Pulmonary artery endothelial cell (primary cell): ENCODE data around the gene TCEA2. TPM values are rescaled to one million over a fixed set of nuclear protein-coding genes. Genes with fewer than 3 reads are reported as not detected.

Experiments
- DNase-seq: peaks from one replicate; pipeline ENCODE4 v3.0.0-alpha.2; 2011; ENCODE audit warnings: low read depth, low spot score
- total RNA-seq: library from RNA; depleted of rRNA; stranded (reverse); fragments of >200 nt; gene quantifications from 2 replicates; pipeline ENCODE4 v1.2.3, GENCODE V29; 2014

TCEA2 gene
- total RNA-seq, 1 donor from 2014 or later = 27.8 TPM

GRCh38 chr20:64035066-64035932 is 27.7 kb upstream of the TCEA2 start:
- DNase-seq = no peak

DNA sequence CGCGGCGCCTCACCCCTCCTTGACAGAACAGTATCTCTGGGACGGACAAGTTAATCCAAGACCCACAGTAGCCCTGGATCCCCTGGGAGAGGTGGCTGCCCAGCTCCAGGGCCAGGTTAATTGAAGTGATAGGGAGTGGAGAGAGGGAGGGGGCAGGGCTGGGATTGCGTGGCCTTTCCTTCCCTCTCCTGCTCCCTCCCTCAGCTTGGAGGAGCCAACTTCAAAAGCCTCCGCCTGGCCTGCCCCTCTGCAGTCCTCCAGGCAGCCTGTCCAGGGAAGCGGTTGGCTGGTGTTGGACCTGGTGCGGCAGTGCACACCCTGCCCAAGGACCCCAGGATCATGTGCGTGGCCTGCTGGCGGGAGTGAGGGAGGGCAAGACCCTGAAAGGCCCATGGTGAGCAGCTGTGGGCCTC is 27.1 kb upstream of the TCEA2 start, which contains the start of gene C20orf204:
TSS of gene C20orf204 (plus strand) at position 250 of the 413 bp plus-strand sequence. CDS start at position 392, 142 bp downstream.
- no peak for DNase-seq

DNA sequence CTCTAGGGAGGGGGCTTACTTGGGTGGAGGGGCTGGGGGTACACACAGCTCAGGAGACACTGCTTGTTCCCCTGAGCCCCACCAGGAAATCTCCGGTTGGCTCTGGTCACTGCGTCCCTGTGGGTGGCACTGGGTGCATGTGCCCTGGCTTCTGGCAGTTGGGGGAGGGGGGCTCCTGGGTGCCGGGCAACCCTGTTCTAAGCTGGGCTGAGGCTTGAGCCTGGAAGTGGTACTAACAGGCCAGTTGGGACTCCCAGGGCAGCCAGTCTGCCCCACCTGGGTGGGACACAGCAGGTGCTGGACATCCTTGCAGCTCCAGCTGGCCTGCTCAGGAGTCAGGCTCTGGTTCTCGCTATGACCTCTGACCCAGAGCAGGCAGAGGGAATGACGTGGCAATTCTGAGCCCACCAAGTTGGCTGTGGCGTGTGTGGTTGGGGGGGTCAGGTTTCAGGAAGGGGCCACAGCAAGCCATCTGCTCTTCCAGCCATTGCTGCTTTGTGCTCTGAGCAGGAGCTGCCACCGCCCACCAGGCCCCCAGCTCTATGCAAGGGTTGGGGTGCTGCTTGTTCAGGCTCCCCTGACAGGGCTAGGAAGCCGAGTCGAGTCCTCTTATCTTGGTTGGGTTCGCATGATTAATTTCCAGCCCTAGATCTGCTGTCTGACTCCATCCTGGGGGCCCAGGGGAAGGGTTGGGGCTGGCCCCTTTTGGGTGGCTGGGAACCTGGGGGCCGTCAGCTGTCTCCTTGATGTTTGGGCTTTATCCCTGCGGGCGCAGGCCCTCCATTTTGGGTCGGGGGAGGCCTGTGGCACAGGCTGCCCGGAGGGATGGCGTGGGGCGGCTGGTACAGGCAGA is 26.4 kb upstream of the TCEA2 start:
- DNase-seq = no peak

- no peak for DNase-seq
Observed at GRCh38 chr20:64037199-64037497, 25.9 kb upstream of the TCEA2 start.

DNA sequence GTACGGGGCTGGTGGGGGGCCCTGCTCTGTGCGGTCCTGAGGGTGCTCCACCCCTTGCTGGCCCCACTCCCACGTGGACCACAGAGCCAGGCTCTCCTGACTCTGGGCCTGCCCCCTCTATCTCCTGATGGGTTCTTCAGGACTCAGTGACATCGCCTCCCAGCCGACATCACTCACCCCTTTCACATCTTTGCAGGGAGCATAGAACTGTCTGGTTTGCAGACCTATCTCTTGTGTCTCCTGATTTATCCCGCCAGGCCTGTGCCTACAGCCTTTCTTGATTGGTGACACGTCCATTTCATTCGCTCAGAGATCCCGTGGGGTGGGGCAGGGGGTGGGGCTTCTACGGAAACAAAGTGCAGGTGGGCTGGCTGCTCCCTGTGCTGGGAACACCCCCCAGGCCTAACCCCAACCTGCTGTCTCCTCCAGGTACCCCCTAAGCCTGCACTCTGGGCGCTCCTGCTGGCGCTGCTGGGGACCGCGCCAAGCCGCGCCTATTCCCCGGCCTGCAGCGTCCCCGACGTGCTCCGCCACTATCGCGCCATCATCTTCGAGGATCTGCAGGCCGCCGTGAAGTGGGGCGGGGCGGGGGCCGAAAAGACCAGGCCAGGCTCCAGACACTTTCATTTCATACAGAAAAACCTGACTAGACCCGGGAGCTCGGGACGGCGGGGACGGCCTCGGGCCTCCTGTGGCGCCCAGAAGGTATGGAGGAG is 25.3 kb upstream of the TCEA2 start:
- no peak for DNase-seq

DNA sequence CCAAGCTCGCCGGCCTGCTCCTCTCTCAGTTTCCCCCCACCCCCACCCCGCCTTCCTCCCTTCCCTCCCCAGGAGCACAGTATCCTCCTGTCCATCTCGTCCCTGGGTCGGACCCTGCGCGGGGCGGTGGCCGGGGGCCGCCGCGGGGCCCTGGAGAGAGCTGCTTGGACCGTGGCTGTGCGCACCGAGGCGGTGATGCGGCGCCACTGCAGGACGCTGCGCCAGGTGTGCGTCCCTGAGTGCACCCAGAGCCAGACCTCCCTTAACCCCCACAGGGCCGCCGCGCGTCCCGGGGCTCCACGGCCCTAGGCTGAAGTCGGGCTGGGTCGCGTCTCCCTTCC is 24.8 kb upstream of the TCEA2 start:
- DNase-seq = no peak

DNA sequence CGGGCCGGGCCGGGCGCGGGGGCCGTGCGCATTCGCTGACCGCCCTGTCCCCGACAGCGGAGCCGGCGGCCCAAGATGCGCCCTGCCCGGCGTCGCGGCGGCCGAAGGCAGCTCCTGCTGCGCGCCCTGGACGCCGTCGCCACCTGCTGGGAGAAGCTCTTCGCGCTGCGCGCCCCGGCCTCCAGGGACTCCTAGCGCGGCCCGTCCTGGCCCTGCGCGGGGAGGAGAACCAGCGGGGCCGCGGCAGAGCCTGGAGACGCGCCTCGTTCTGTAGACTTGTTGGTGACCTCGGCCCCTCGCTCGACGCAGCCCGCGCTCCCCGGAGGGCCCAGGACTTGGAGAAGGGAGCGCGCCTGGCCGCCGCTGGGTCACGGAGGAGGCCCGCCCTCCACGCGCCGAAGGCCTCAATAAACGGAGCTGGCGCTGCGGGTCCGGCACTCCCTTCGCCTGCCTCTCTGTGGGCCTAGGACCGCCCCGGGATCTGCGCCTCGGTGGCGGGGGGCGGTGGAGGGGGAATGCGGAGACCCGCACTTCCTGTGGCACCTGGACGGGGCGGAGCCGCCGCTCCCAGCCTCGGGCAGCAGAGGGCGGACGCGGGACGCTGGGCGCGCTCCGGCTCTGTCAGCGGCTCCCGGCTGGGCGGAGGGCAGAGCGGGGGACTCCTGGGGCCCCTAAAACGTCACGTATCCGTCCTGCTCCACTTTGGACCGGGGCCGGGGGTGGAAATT is 24.3 kb upstream of the TCEA2 start:
- DNase-seq = peak; percentile 84

DNA sequence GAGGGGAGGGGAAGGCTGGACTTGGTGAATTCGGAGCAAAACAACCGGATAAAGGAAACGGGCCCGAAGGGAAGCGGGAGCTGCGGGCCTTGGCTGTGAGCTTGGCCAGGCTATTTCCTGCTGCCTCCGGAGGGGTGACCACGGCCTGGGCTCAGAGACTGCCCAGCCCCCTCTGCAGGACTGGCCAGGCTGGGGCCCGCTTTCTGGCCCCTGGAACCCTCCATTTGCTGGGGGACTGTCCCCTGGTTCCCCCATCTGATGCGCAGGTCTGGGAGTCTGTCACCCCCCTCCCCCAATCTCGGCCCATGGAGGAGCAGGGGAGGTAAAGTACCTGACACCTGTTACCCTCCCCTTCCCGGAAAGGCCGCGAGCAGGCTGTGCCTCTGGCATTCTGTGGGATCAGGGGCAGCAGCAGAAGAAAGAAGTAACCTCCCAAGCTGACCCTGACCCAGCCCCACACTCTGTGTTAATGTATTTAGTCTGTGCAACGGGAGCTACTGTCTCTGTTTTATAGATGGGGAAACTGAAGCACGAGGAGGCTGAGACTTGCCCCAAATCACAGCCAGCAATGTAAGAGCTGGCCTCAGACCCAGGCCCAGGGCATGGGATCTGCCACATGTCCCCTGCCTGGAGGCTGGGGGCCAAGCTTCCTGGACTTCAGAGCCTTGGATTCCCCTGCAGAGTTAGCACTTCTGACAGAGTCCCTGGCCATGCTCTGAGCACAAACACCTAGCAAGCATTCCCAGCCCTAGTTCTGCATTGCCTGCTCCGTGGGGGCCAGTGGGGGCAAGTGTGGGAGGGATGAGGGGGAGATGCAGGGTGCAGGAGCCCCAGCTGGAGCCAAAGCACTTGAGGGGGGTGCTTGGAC is 23.5 kb upstream of the TCEA2 start:
- DNase-seq = no peak

- no peak for DNase-seq
Observed at GRCh38 chr20:64040231-64041039, 22.6 kb upstream of the TCEA2 start.

GRCh38 chr20:64041040-64041780 is 21.8 kb upstream of the TCEA2 start:
- no peak for DNase-seq

GRCh38 chr20:64041781-64042053 is 21.3 kb upstream of the TCEA2 start:
- DNase-seq = no peak

DNA sequence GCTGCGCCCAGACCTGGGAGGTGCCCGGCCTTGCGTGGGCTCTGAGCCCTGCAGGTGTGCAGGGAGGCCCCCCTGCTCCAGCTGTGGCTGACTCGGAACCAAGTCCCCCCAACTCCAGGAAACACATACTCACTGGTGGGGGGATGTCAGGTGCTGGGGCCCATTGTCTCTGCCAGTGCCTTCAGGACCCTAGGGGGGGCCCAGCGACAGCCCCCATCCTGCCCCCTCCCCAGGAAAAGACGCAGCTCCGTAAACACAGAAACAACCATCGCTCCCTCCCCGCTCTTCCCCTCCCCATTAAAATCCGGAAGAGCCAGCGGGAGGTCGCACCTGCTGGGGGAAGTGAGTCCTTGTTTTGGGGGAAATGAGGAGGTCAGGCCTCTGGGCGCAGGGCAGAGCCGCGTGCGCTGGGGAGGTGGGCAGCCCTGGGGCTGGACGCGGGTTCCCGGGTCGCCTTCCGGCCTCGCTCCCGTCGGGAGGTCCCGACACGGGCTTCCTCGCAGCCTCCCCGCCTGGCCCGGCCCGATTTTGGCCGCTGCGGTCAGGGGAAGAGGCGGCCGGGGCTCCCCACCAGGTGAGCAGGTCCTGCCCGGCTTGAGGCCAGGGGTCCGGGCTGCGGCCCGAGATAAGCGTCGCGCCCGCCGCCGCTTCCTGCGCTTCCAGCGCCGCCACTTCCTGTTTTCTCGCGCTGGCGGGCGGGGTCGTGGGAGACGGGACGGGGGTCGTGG is 20.8 kb upstream of the TCEA2 start:
- DNase-seq = no peak

- DNase-seq = no peak
Observed at GRCh38 chr20:64043768-64044167, 19.2 kb upstream of the TCEA2 start.

DNA sequence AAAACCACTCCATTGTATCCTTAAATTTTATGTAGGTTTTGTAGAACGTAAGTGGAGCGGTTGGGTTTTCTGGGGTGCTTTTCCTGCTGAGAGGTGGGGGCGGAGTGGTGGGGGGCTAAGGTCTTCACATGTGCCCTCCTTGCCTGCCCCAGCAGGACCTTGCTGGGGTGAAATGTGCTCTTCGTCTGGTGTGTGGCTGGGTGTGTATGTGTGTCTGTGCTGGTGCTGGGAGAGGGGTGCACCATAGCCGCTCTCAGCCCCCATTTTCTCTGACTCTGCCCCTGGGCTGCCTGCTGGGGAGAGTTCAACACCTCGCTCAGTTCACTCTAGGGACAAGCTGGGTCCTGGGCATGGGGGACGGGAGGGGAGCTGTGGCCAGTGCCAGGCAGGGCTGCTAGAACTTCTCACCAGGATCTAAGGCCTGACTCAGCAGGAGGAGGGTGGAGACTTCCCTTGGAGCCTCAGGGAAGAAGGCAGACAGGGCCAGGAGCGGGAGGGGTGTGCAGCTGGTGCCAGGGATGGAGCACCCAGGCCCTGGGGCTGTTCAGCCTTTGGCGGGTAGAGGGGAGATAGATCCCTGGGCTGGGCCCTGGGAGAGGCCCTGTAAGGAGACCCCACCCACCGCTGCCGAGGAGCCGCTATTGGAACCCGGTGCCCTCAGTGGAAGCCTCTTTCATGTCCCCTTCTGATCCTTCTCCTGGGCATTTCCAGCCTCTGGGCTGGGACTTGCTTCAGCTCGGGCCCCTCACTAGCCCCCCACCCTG is 18.3 kb upstream of the TCEA2 start:
- DNase-seq = peak; percentile 72

- no peak for DNase-seq
Observed at GRCh38 chr20:64045346-64046011, 17.5 kb upstream of the TCEA2 start.

- DNase-seq = no peak
Observed at GRCh38 chr20:64047046-64047389, 16.0 kb upstream of the TCEA2 start.

DNA sequence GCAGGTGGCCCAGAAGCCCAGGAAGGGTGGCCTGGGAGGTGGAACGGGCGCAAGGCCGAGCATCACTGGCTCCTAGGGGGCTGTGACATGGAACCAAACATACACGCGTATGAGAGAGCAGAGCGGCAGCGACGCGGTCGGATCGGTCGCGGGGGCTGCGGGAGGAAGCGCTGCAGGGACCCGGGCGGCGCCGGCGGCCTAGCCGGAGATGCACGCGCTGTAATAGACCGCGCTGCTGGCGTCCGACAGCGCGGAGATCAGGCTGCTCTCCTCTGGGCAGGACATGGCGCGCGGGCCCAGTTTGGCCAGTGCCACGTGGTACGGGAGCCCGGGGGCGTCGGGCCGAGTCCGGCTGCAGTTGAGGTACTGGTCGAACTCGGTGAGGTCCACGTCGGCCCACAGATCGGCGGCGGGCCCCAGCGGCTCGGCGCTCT is 15.0 kb upstream of the TCEA2 start:
- no peak for DNase-seq
